PC-3 (cell line): Measurements from ENCODE around the gene ADARB2. TPM values are rescaled to one million over a fixed set of nuclear protein-coding genes. Genes with fewer than 3 reads are reported as not detected.

Experiments
- ATAC-seq: fragments of 200-7000 bp; cut with Tn5 transposase; 2 replicates; pipeline ENCODE4 v1.9.1; 2020; ENCODE audit warnings: mild to moderate bottlenecking, moderate library complexity
- BruUV-seq: library from RNA; stranded (reverse); fragments of 400-500 nt; replicated peaks from 2 replicates; lab custom pipeline; 2021; lab: Mats Ljungman, UMichigan
- CTCF ChIA-PET: fragments of 300-600 bp; sonication (Branson Sonifier 250); formaldehyde crosslinking; loops from one replicate; lab custom pipeline; 2022; ENCODE audit warnings: antibody characterized with exemption; lab: Charles Lee
- POLR2A ChIA-PET: fragments of 300-600 bp; sonication (Branson Sonifier 250); formaldehyde crosslinking; loops from one replicate; lab custom pipeline; 2022; ENCODE audit warnings: antibody characterized with exemption; ENCODE audit not compliant: unreplicated experiment; lab: Charles Lee
- DNase-seq: peaks from one replicate; pipeline ENCODE4 v3.0.0-alpha.2; 2015
- H2AFZ ChIP-seq: fragments of 300-600 bp; sonication (generic); 2 replicates; pipeline ENCODE4 v1.6.0; 2016; ENCODE audit warnings: antibody characterized with exemption, low read length
- H3F3A ChIP-seq: fragments of 300-600 bp; sonication (generic); one replicate; pipeline ENCODE4 v1.6.0; 2017; ENCODE audit warnings: antibody characterized with exemption, low read length, control low read depth, mild to moderate bottlenecking; ENCODE audit not compliant: unreplicated experiment
- H3K27ac ChIP-seq: fragments of 300-600 bp; sonication (generic); 2 replicates; pipeline ENCODE4 v1.5.1; 2016; ENCODE audit warnings: mild to moderate bottlenecking, low read length
- H3K27me3 ChIP-seq: fragments of 300-600 bp; sonication (generic); 2 replicates; pipeline ENCODE4 v1.6.1; 2016; ENCODE audit warnings: low read length, mixed read lengths
- H3K36me3 ChIP-seq: fragments of 300-600 bp; sonication (generic); 2 replicates; pipeline ENCODE4 v1.6.1; 2016; ENCODE audit warnings: low read depth, mixed run types, low read length, mixed read lengths
- H3K4me1 ChIP-seq: fragments of 300-600 bp; sonication (generic); 2 replicates; pipeline ENCODE4 v1.5.1; 2016; ENCODE audit warnings: low read length; ENCODE audit not compliant: insufficient read depth
- H3K4me2 ChIP-seq: fragments of 300-600 bp; sonication (generic); 2 replicates; pipeline ENCODE4 v1.6.0; 2016; ENCODE audit warnings: low read length
- H3K4me3 ChIP-seq: fragments of 300-600 bp; sonication (generic); 2 replicates; pipeline ENCODE4 v1.5.1; 2016; ENCODE audit warnings: mild to moderate bottlenecking, low read length, mixed read lengths
- H3K79me2 ChIP-seq: fragments of 300-600 bp; sonication (generic); 2 replicates; pipeline ENCODE4 v1.6.1; 2017; ENCODE audit warnings: low read length, mixed read lengths
- H3K9ac ChIP-seq: fragments of 300-600 bp; sonication (generic); 2 replicates; pipeline ENCODE4 v1.6.0; 2016; ENCODE audit warnings: mild to moderate bottlenecking, low read length
- H3K9me2 ChIP-seq: fragments of 300-600 bp; sonication (generic); replicated peaks from 2 replicates; pipeline ENCODE4 v1.6.1; 2016; ENCODE audit warnings: mixed run types, low read length, mixed read lengths
- H3K9me3 ChIP-seq: fragments of 300-600 bp; sonication (generic); 2 replicates; pipeline ENCODE4 v1.6.1; 2016; ENCODE audit warnings: low read length, mixed read lengths
- H4K20me1 ChIP-seq: fragments of 300-600 bp; sonication (generic); 2 replicates; pipeline ENCODE4 v1.6.1; 2016; ENCODE audit warnings: low read length, mixed read lengths
- EZH2 ChIP-seq: fragments of 300-600 bp; sonication (generic); IDR thresholded peaks from one replicate; pipeline ENCODE4 v1.6.1; 2017; ENCODE audit warnings: antibody characterized with exemption, mild to moderate bottlenecking, low read length; ENCODE audit not compliant: unreplicated experiment
- EZH2phosphoT487 ChIP-seq: fragments of 300-600 bp; sonication (generic); IDR thresholded peaks from 2 replicates; pipeline ENCODE4 v1.6.1; 2018; ENCODE audit warnings: mild to moderate bottlenecking, antibody characterized with exemption, low read length, borderline replicate concordance
- intact Hi-C: fragments of 100-400 bp; cut with micrococcal nuclease; formaldehyde crosslinking; loops from 2 replicates; pipeline ENCODE4 v1.9.0; 2023
- total RNA-seq: library from RNA; depleted of rRNA; stranded (reverse); fragments of >200 nt; gene quantifications from 2 replicates; pipeline ENCODE4 v1.2.3, GENCODE V29; 2014
- TF ChIP-seq, protein P1 (sequence below): fragments of 300-600 bp; sonication (generic); conservative IDR thresholded peaks from 2 replicates; pipeline ENCODE4 v1.5.1; 2017; ENCODE audit warnings: antibody characterized with exemption, low read depth, mild to moderate bottlenecking, low read length

Gene ADARB2
- total RNA-seq, 1 experiment from 2014 or later, result not detected

DNA sequence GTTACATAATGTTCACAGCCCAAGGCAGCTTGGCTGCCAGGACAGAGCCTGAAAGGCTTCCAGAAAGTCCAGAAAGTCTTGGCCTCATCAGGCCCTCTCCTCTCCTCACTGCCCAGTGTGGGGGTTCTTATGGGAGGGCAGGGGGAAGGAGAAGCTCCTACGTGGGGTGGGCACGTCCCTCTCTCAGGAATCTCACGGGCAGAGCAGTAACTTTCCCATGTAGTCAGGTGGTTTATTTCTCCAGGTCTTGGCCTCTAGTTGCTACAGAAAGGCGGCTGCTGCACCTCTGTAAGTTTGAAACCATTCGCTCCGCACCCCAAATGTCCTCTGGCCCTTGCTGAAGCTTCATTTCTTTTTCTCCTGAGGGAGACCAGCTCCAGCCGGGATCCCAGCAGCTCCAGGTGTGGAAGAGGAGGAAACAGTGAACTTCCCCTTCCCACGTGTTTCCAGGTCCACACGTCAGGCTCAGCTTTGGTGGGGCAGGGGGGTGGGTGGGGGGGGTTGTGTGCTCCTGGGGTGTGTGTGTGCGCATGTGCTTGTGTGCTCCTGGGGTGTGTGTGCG lies 360.9 kb downstream of the ADARB2 start:
- Histone ChIP-seq H3K4me2 (no peak overlapping the region), H3K9me2 (no peaks in the 10 kb centered on the region), H3K4me1 (no peaks in the 10 kb centered on the region), H3K4me3 (no peak overlapping the region), H3F3A (no peaks in the 10 kb centered on the region), H4K20me1 (no peaks in the 10 kb centered on the region), H3K9me3 (no peaks in the 10 kb centered on the region), H3K79me2 (no peaks in the 10 kb centered on the region), H3K27ac (no peak overlapping the region), H3K36me3 (no peaks in the 10 kb centered on the region), H2AFZ (no peak overlapping the region), H3K27me3 (peaks cover 23% of the 10 kb centered on the region), H3K9ac (no peak overlapping the region)
- ATAC-seq, result no peak
- no TSS peak for BruUV-seq
- DNase-seq, result no peak
- CTCF ChIA-PET, result no interaction called here
- POLR2A ChIA-PET, result no interaction called here
- intact Hi-C loops, result no loop called here
- TF ChIP-seq EZH2 (no peak), EZH2phosphoT487 (no peak)
- TF ChIP-seq, protein P1, sequence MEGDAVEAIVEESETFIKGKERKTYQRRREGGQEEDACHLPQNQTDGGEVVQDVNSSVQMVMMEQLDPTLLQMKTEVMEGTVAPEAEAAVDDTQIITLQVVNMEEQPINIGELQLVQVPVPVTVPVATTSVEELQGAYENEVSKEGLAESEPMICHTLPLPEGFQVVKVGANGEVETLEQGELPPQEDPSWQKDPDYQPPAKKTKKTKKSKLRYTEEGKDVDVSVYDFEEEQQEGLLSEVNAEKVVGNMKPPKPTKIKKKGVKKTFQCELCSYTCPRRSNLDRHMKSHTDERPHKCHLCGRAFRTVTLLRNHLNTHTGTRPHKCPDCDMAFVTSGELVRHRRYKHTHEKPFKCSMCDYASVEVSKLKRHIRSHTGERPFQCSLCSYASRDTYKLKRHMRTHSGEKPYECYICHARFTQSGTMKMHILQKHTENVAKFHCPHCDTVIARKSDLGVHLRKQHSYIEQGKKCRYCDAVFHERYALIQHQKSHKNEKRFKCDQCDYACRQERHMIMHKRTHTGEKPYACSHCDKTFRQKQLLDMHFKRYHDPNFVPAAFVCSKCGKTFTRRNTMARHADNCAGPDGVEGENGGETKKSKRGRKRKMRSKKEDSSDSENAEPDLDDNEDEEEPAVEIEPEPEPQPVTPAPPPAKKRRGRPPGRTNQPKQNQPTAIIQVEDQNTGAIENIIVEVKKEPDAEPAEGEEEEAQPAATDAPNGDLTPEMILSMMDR, result no peak

DNA sequence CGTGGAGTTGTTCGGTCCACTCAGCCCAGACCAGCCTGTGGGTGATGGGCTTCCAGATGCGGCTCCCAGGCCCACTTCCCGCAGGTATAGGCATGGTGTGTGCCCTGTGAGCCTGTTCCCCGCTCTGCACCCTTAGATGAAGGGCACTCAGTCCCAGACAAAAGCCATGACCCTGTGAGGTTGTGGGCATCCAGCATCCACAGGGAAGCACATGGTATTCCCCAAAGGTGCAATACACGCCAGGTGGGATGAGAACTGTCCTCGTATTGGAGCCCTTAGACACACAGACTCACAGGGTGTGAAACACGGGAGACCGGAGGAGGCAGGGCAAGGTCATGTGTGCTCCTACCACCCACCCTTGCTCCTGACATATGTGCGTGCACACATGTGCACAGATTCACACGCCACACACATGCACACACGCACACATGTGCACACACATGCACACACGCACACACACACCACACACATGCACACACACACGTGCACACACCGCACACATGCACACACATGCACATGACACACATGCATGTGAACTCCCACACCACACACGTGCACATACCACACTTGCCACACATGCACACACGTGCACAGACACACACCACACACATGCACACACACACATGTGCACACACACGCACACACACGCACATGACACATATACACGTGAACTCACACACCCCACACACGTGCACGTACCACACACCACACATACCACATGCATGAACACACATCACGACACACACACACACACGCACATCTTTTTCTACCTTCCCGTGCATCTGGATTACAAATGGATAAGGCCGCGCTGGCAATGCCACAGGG lies 361.8 kb downstream of the ADARB2 start:
- Histone ChIP-seq H3K4me1 (no peaks in the 10 kb centered on the region), H3K9me3 (no peaks in the 10 kb centered on the region), H3K4me2 (no peak overlapping the region), H3K27ac (no peak overlapping the region), H3K9me2 (no peaks in the 10 kb centered on the region), H3K4me3 (no peak overlapping the region), H3K79me2 (no peaks in the 10 kb centered on the region), H2AFZ (no peak overlapping the region), H3K36me3 (no peaks in the 10 kb centered on the region), H4K20me1 (no peaks in the 10 kb centered on the region), H3K27me3 (peaks cover 13% of the 10 kb centered on the region; the same call in 1 of the 2 replicates), H3K9ac (no peak overlapping the region), H3F3A (no peaks in the 10 kb centered on the region)
- no peak for ATAC-seq
- POLR2A ChIA-PET, result no interaction called here
- no TSS peak for BruUV-seq
- DNase-seq, result no peak
- CTCF ChIA-PET, result no interaction called here
- TF ChIP-seq, protein P1, result no peak
- TF ChIP-seq EZH2 (no peak), EZH2phosphoT487 (no peak)
- intact Hi-C loops, result no loop called here
